ENCODE results near the gene PLA2G2A. TPM values are rescaled to one million over a fixed set of nuclear protein-coding genes. Genes with fewer than 3 reads are reported as not detected.

PLA2G2A gene
- total RNA-seq, 6 experiments from 2014 or later = 109 to 1,136 (median 151) TPM

DNA sequence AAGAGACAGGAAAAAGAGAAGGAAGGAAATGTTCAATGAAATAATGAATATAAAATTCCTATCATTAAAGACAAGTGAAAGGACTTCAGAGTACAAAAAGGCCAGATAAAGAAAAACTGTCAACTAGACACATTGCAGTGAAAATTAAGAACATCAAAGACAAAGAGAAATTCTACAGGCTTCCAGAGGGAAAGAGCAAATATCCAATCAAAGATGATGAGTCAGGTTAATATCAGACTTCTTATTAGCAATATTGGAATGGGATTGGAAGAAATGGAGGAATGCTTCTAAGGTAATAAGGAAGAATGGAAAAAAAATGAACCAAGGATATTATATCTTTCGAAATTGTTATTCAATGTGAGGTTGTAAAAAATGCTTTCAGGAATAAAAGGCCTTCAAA, 7.8 kb downstream of the PLA2G2A start:
- intact Hi-C loops (cut with DNase I) = loop anchor here in 1 of 2 donors (10.0 kb wide), 1 partner anchor 193 kb away; no protein-coding TSS in a partner anchor
- no peaks in the 10 kb centered on the region for H3K27me3 ChIP-seq
- H3K27ac ChIP-seq = no peak overlapping the region
- no peaks in the 10 kb centered on the region for H3K9me3 ChIP-seq
- no peak overlapping the region for H3K4me3 ChIP-seq
- TF ChIP-seq CTCF (IDR thresholded peaks at IDR 0.05) (no peak), POLR2A (IDR thresholded peaks at IDR 0.05) (no peak)
- H3K4me1 ChIP-seq = peaks cover 0 to 15% (median 3%) of the 10 kb centered on the region in 4 donors
- DNase-seq (no peak), ATAC-seq (no peak)
- WGBS (ENCODE audit: insufficient coverage, low coverage, low lambda C conversion rate, missing lambda C conversion rate) = 76% methylated on average over 1 of the region's 1 CpG
- H3K36me3 ChIP-seq = no peaks in the 10 kb centered on the region

DNA sequence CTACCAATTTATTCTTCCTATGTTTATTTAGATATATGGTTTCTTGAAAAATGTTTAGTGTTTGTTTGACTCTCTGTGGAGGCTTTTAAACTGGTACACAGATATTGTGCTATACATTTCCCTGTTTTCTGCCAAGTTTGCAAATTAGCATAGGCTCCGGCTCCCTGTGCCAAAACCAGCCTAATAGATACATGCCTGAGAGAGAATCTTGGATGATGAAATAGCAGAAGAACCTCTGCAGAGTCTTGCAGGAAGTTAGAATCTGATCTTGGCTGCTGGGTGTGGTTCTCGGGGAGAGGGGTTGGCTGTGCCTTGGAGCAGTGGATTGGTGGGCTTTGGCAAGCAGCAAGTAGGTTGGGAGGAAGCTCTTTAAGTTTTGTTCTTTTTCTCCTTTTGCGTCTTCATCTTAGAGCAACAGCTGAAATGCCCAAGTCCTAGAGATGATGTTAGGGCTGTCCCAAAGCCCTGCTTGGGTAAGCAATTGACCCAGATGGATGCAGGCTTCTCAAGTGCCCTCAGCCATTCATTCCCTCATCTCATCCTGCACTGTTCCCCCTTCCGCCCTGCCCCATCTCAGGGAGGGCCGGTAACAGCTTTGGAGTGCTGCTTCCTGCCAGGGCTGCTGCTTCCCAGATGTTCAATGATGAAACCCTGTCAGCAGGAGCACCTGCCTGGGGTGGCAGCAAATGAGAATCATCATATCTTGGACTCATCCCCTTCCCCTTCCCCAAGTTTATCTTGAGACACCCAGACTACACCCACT, 9.3 kb downstream of the PLA2G2A start:
- TF ChIP-seq POLR2A (IDR thresholded peaks at IDR 0.05) = no peak
- no peak for TF ChIP-seq CTCF (IDR thresholded peaks at IDR 0.05)
- H3K27me3 ChIP-seq = no peaks in the 10 kb centered on the region
- intact Hi-C loops (cut with DNase I) = loop anchor here in 1 of 2 donors (10.0 kb wide), 1 partner anchor 195 kb away; no protein-coding TSS in a partner anchor
- DNase-seq (no peak), ATAC-seq (no peak)
- 35% methylated on average over 3 of the region's 5 CpGs for WGBS (ENCODE audit: insufficient coverage, low coverage, low lambda C conversion rate, missing lambda C conversion rate)
- peaks cover 0 to 2% (median 0%) of the 10 kb centered on the region in 4 donors for H3K4me1 ChIP-seq
- H3K4me3 ChIP-seq = no peak overlapping the region
- H3K27ac ChIP-seq = no peak overlapping the region
- no peaks in the 10 kb centered on the region for H3K36me3 ChIP-seq
- H3K9me3 ChIP-seq = no peaks in the 10 kb centered on the region

- Histone ChIP-seq H3K27me3 (no peaks in the 10 kb centered on the region), H3K27ac (no peak overlapping the region), H3K36me3 (no peaks in the 10 kb centered on the region), H3K4me1 (no peaks in the 10 kb centered on the region), H3K9me3 (no peaks in the 10 kb centered on the region), H3K4me3 (no peak overlapping the region)
- WGBS (ENCODE audit: insufficient coverage, low coverage, low lambda C conversion rate, missing lambda C conversion rate) = 60% methylated on average over 7 of the region's 9 CpGs
- intact Hi-C loops (cut with DNase I) = no loop called here
- no peak for TF ChIP-seq POLR2A (IDR thresholded peaks at IDR 0.05)
- no peak for TF ChIP-seq CTCF (IDR thresholded peaks at IDR 0.05)
- no peak for ATAC-seq
- no peak for DNase-seq
Measured at GRCh38 chr1:19967808-19968207, 11.6 kb downstream of the PLA2G2A start.

- Histone ChIP-seq H3K4me3 (no peak overlapping the region), H3K27me3 (no peaks in the 10 kb centered on the region), H3K4me1 (no peaks in the 10 kb centered on the region), H3K9me3 (no peaks in the 10 kb centered on the region), H3K36me3 (no peaks in the 10 kb centered on the region), H3K27ac (no peak overlapping the region)
- intact Hi-C loops (cut with DNase I) = no loop called here
- ATAC-seq (no peak), DNase-seq (no peak)
- WGBS (ENCODE audit: insufficient coverage, low coverage, low lambda C conversion rate, missing lambda C conversion rate) = 57% methylated on average over 2 of the region's 2 CpGs
- TF ChIP-seq POLR2A (IDR thresholded peaks at IDR 0.05) (no peak), CTCF (IDR thresholded peaks at IDR 0.05) (no peak)
Measured at GRCh38 chr1:19964542-19964941, 14.9 kb downstream of the PLA2G2A start.

Data from right lobe of liver (tissue), 6 donors.